Subcutaneous adipose tissue (tissue), 4 donors: ENCODE data around the gene MYBPC2. TPM values are rescaled to one million over a fixed set of nuclear protein-coding genes. Genes with fewer than 3 reads are reported as not detected.

ENCODE experiments used
- CTCF ChIP-seq: fragments of 450-650 bp; IDR thresholded peaks from one replicate; pipeline ENCODE4 v1.5.1; 2016; ENCODE audit warnings: low read depth, mild to moderate bottlenecking, control low read depth, antibody characterized with exemption, moderate library complexity
- total RNA-seq, 4 donors: library from RNA; depleted of rRNA; stranded (reverse); fragments of >200 nt; gene quantifications; one replicate each; pipeline ENCODE4 v1.1.0, GENCODE V29; 2016

Gene MYBPC2
- total RNA-seq, 4 donors from 2014 or later: not detected

GRCh38 chr19:50414864-50415660, 17.6 kb upstream of the MYBPC2 start:
- no peak for TF ChIP-seq CTCF

GRCh38 chr19:50415661-50416033, 17.0 kb upstream of the MYBPC2 start:
- TF ChIP-seq CTCF: no peak

- no peak for TF ChIP-seq CTCF
These were observed 16.4 kb upstream of the MYBPC2 start for GRCh38 chr19:50416034-50416977.

GRCh38 chr19:50417111-50418081, 15.3 kb upstream of the MYBPC2 start:
- TF ChIP-seq CTCF: no peak

- TF ChIP-seq CTCF: no peak
These were observed 14.3 kb upstream of the MYBPC2 start, which contains the start of gene SPIB for GRCh38 chr19:50418176-50419021. Gene SPIB (plus strand): TSS chr19:50418938. CDS start chr19:50418963, 25 bp downstream.

- no peak for TF ChIP-seq CTCF
These were observed 13.6 kb upstream of the MYBPC2 start for GRCh38 chr19:50419022-50419579.
